ENCODE measurements around the gene PAWR. TPM values are rescaled to one million over a fixed set of nuclear protein-coding genes. Genes with fewer than 3 reads are reported as not detected.

PAWR gene
- total and polyA plus RNA-seq, 2 donors from 2014 or later, result 30.7 to 69.2 TPM

DNA sequence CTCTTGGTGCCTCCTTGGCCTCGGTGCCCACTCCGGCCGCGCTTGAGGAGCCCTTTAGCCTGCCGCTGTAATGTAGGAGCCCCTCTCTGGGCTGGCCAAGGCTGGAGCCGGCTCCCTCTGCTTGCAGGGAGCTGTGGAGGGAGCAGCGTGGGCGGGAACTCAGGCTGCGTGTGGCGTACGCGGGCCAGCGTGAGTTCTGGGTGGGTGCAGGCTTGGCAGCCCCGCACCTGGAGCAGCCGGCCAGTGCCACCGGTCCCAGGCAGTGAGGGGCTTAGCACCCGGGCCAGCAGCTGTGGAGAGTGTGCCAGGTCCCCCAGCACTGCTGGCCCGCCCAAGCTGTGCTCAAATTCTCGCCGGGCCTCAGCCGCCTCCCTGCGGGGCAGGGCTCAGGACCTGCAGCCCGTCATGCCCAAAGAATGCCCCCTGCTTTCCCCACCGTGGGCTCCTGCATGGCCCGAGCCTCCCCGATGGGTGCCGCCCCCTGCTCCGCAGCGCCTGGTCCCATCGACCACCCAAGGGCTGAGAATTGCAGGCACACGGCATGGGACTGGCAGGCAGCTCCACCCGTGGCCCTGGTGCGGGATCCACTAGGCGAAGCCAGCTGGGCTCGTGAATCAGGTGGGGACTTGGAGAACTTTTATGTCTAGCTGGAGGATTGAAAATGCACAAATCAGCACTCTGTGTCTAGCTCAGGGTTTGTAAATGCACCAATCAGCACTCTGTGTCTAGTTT, 129.2 kb downstream of the PAWR start:
- no peaks in the 10 kb centered on the region for H3K9me3 ChIP-seq (ENCODE audit: control insufficient read depth in 2 of 3, insufficient read depth in 1 of 3, low read length in 3 of 3)
- no peak overlapping the region for H3K27ac ChIP-seq (ENCODE audit: low read depth in 2 of 2, low read length in 2 of 2)
- no peaks in the 10 kb centered on the region for H3K27me3 ChIP-seq (ENCODE audit: control insufficient read depth, insufficient read depth, low read length)
- H3K9ac ChIP-seq (ENCODE audit: low read length in 3 of 3), result no peak overlapping the region
- peaks cover 0 to 4% (median 4%) of the 10 kb centered on the region in 3 donors for H3K36me3 ChIP-seq (ENCODE audit: control insufficient read depth in 2 of 3, insufficient read depth in 3 of 3, low read length in 3 of 3)
- intact Hi-C loops (cut with DNase I), result no loop called here
- TF ChIP-seq, protein P1, sequence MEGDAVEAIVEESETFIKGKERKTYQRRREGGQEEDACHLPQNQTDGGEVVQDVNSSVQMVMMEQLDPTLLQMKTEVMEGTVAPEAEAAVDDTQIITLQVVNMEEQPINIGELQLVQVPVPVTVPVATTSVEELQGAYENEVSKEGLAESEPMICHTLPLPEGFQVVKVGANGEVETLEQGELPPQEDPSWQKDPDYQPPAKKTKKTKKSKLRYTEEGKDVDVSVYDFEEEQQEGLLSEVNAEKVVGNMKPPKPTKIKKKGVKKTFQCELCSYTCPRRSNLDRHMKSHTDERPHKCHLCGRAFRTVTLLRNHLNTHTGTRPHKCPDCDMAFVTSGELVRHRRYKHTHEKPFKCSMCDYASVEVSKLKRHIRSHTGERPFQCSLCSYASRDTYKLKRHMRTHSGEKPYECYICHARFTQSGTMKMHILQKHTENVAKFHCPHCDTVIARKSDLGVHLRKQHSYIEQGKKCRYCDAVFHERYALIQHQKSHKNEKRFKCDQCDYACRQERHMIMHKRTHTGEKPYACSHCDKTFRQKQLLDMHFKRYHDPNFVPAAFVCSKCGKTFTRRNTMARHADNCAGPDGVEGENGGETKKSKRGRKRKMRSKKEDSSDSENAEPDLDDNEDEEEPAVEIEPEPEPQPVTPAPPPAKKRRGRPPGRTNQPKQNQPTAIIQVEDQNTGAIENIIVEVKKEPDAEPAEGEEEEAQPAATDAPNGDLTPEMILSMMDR (IDR thresholded peaks at IDR 0.05; ENCODE audit: borderline replicate concordance, extremely low read depth, insufficient read depth), result no peak
- DNase-seq, result no peak
- FAIRE-seq, result no peak
- peaks cover 0 to 30% (median 20%) of the 10 kb centered on the region in 3 donors for H3K4me1 ChIP-seq (ENCODE audit: control insufficient read depth in 2 of 3, insufficient read depth in 2 of 3, low read depth in 1 of 3, low read length in 3 of 3)
- no peak overlapping the region for H3K4me3 ChIP-seq (ENCODE audit: low read length in 3 of 3)

DNA sequence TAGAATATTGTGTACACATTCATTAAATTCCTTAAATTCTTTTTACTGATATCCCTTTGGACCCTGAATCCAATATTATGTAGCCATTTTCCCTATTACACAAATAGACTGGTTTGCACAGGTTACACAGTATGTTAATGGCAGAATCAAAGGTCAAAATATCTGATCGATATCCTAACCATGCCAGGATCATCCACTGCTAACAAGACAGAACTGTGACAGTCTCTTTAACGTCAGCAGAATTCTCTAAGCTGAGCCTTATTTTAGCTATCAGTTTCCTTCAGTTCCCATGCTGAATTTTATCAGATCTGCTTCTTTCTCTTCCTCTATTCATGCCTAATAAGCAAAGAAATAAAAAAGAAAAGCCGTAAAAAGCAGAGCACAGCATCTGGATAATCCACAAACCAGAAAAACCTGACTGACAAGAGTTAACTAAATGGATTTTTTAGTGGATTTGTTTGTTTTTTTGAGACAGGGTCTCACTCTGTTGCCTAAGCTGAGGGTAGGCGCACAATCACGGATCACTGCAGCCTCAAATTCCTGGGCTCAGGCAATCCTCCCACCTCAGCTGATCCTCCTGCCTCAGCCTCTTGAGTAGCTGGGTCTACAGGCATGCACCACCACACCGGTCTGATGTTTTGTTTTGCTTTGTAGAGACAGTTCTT, 130.4 kb downstream of the PAWR start:
- TF ChIP-seq, protein P1 (IDR thresholded peaks at IDR 0.05; ENCODE audit: borderline replicate concordance, extremely low read depth, insufficient read depth), result no peak
- H3K9me3 ChIP-seq (ENCODE audit: control insufficient read depth in 2 of 3, insufficient read depth in 1 of 3, low read length in 3 of 3), result no peaks in the 10 kb centered on the region
- H3K9ac ChIP-seq (ENCODE audit: low read length in 3 of 3), result no peak overlapping the region
- peaks cover 0 to 32% (median 20%) of the 10 kb centered on the region in 3 donors for H3K4me1 ChIP-seq (ENCODE audit: control insufficient read depth in 2 of 3, insufficient read depth in 2 of 3, low read depth in 1 of 3, low read length in 3 of 3)
- no peak for FAIRE-seq
- H3K4me3 ChIP-seq (ENCODE audit: low read length in 3 of 3), result no peak overlapping the region
- peak overlapping the region in 1 of 2 donors; percentile 30 for H3K27ac ChIP-seq (ENCODE audit: low read depth in 2 of 2, low read length in 2 of 2)
- H3K27me3 ChIP-seq (ENCODE audit: control insufficient read depth, insufficient read depth, low read length), result no peaks in the 10 kb centered on the region
- intact Hi-C loops (cut with DNase I), result no loop called here
- DNase-seq, result peak in 2 of 5 donors; percentile 43 to 64
- H3K36me3 ChIP-seq (ENCODE audit: control insufficient read depth in 2 of 3, insufficient read depth in 3 of 3, low read length in 3 of 3), result peaks cover 0 to 4% (median 2%) of the 10 kb centered on the region in 3 donors

DNA sequence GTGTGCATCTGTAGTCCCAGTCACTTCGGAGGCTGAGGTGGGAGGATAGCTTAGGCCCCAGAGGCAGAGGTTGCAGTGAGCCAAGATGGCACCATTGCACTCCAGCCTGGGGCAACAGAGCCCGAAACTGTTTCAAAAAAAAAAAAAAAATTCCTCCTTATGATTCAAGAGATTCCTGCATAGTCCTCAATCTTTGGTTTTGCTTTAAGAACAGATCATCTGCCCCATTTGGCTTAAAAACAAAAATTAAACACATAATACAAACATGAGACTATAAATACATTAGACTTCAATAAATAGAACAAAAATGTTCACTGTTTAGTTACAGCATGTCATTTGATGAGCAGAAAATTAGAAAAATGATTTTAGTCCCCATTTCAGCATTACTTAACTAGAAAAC, 131.2 kb downstream of the PAWR start:
- Histone ChIP-seq H3K36me3 (ENCODE audit: control insufficient read depth in 2 of 3, insufficient read depth in 3 of 3, low read length in 3 of 3) (peaks cover 0 to 4% (median 0%) of the 10 kb centered on the region in 3 donors), H3K27ac (ENCODE audit: low read depth in 2 of 2, low read length in 2 of 2) (no peak overlapping the region), H3K4me1 (ENCODE audit: control insufficient read depth in 2 of 3, insufficient read depth in 2 of 3, low read depth in 1 of 3, low read length in 3 of 3) (peaks cover 2 to 34% (median 20%) of the 10 kb centered on the region in 3 donors), H3K27me3 (ENCODE audit: control insufficient read depth, insufficient read depth, low read length) (no peaks in the 10 kb centered on the region), H3K4me3 (ENCODE audit: low read length in 3 of 3) (no peak overlapping the region), H3K9ac (ENCODE audit: low read length in 3 of 3) (no peak overlapping the region), H3K9me3 (ENCODE audit: control insufficient read depth in 2 of 3, insufficient read depth in 1 of 3, low read length in 3 of 3) (no peaks in the 10 kb centered on the region)
- DNase-seq (no peak), FAIRE-seq (no peak)
- intact Hi-C loops (cut with DNase I), result loop anchor here (10.0 kb wide), 1 partner anchor 175 kb away; no protein-coding TSS in a partner anchor
- TF ChIP-seq, protein P1 (IDR thresholded peaks at IDR 0.05; ENCODE audit: borderline replicate concordance, extremely low read depth, insufficient read depth), result no peak

All from kidney (tissue), 14 donors.